GM12865 (cell line): ENCODE data around the gene FBLN1.

Source experiments
- DNase-seq: peaks from one replicate; pipeline ENCODE4 v3.0.0; 2010; ENCODE audit warnings: low read depth
- H3K4me3 ChIP-seq: 2 replicates; pipeline ENCODE4 v1.5.1; 2011; ENCODE audit warnings: mild to moderate bottlenecking, low read depth, low read length, control low read depth
- TF ChIP-seq, protein P1 (sequence below): IDR thresholded peaks from 2 replicates; pipeline ENCODE4 v1.5.1; 2011; ENCODE audit warnings: low read length, control low read depth, low read depth, inconsistent platforms; ENCODE audit not compliant: insufficient read depth; ENCODE audit errors: missing control alignments

The FBLN1 gene

DNA sequence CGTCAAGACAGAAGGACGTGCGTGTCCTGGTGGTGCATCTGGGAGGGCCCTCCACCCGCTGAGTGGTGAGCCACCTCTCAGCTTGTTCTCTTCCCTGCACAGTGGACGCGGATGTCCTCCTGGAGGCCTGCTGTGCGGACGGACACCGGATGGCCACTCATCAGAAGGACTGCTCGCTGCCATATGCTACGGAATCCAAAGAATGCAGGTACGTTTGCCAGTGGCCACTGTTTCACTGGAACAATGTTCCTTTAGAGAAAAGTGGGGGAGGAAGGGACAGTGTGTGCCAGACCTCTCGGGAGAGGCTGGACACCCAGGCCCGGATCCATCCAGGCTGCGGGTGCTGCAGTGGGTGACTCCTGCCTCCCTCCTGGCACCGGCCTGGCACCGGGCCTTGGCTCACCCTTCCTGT is 15.9 kb downstream of the FBLN1 start:
- no peak overlapping the region for H3K4me3 ChIP-seq
- TF ChIP-seq, protein P1, sequence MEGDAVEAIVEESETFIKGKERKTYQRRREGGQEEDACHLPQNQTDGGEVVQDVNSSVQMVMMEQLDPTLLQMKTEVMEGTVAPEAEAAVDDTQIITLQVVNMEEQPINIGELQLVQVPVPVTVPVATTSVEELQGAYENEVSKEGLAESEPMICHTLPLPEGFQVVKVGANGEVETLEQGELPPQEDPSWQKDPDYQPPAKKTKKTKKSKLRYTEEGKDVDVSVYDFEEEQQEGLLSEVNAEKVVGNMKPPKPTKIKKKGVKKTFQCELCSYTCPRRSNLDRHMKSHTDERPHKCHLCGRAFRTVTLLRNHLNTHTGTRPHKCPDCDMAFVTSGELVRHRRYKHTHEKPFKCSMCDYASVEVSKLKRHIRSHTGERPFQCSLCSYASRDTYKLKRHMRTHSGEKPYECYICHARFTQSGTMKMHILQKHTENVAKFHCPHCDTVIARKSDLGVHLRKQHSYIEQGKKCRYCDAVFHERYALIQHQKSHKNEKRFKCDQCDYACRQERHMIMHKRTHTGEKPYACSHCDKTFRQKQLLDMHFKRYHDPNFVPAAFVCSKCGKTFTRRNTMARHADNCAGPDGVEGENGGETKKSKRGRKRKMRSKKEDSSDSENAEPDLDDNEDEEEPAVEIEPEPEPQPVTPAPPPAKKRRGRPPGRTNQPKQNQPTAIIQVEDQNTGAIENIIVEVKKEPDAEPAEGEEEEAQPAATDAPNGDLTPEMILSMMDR = no peak
- DNase-seq = no peak

- no peak overlapping the region for H3K4me3 ChIP-seq
- TF ChIP-seq, protein P1 = no peak
- no peak for DNase-seq
Measured at GRCh38 chr22:45521178-45521577, 18.5 kb downstream of the FBLN1 start.

- TF ChIP-seq, protein P1 = no peak
- DNase-seq = no peak
Measured at GRCh38 chr22:45522462-45522861, 19.8 kb downstream of the FBLN1 start.

DNA sequence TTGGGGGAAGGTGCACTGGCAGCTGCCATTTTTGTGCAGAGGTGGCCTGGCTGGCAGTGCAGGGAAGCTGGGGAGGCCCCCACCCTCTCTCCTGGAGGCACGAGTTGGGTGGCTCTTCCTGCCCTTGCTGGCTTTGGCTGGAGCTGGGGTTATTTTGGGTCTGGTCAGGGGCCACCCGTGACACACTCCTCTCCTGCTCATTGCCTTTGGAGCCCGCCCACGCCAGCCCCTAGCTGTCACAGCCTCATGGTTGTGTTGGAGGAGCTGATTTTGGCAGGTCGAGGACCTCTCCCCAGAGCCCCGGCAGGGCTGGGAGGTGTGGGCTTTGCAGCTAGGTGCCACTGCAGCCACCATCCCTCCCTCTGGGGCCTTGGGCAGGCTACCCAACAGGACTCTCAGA is 21.5 kb downstream of the FBLN1 start:
- no peak overlapping the region for H3K4me3 ChIP-seq
- TF ChIP-seq, protein P1 = no peak
- DNase-seq = no peak

More at GRCh38 chr22:45522462-45522861, 19.8 kb downstream of the FBLN1 start:
- no peak overlapping the region for H3K4me3 ChIP-seq

- TF ChIP-seq, protein P1 = no peak
- no peak for DNase-seq
- no peak overlapping the region for H3K4me3 ChIP-seq
Measured at GRCh38 chr22:45524966-45525365, 22.3 kb downstream of the FBLN1 start.

GRCh38 chr22:45525480-45525879 is 22.8 kb downstream of the FBLN1 start:
- no peak for DNase-seq
- no peak overlapping the region for H3K4me3 ChIP-seq
- TF ChIP-seq, protein P1 = no peak

GRCh38 chr22:45526281-45526680 is 23.6 kb downstream of the FBLN1 start:
- no peak for DNase-seq
- H3K4me3 ChIP-seq = no peak overlapping the region
- TF ChIP-seq, protein P1 = no peak
